Fibroblast of skin of right biceps (primary cell): Measurements from ENCODE around the gene NXPH4.
A peak's percentile ranks its signal among the peaks of the same experiment; 100 is the strongest.

Source experiments
- DNase-seq: peaks from one replicate; pipeline ENCODE4 v3.0.0-alpha.2; 2013

NXPH4 gene

DNA sequence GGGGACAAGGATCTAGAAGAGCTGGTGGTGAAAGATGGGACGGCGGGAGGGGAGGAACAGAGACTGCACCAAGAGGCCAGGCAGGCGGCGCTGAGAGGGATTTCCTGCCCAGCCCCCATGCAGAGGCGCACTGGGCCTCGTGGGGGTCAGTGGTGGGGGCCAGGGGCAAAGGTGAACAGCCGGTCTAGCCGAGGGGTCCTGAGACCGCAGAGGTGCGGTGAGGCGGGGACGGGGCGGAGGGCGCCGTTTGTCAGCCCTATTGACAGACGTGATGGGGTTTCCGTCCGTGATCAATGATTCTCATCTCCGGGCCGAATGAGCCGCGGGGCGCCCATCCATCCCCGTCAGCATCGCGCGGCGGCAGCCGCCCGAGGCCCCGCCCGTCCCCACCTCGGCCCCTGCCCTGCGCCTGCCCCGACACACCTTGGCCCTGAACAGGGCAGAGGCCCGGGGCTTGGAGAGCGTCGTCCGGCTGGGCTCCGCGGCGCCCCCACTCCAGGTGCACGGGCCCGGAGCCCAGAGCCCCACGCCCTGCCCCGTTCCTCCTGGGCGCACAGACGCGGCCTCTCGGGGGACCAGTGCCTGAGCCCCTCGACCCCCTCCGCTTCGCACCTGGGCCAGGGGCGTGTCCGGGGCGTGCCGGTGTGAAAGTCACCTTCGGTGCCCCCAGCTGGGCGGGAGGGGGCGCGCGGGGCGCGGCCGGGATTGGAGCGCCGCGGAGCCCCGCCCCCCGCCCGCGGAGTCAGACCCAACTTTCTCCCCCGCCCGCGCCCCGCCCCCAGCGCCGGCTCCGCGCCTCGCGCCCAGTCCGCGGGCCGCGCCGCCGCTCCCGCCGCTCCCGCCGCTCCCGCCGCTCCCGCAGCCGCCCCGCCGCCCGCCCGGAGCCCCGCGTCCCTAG lies at the start of gene NXPH4:
TSS of gene NXPH4 (plus strand) at position 781 of the 898 bp plus-strand sequence. CDS start 176 bp downstream, outside the sequence.
- no peak for DNase-seq

DNA sequence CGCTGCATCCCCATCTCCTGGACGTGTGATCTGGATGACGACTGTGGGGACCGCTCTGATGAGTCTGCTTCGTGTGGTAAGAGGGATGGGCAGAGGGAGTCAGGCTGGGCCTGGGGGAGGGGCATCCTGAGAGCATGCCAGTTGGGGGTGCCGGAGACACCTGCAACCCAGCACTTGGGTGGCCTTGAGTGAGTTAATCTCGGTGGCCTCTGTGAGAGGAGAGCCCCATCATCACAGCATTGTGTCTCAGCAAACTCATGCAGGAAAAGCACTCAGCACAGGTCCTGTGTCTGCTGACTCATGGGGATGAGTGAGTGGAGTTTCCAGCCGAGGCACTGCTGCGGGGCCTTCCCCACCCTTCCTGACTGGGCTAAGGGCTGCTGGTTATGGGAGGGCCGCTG lies 49.6 kb upstream of the NXPH4 start:
- peak; percentile 79 for DNase-seq

DNA sequence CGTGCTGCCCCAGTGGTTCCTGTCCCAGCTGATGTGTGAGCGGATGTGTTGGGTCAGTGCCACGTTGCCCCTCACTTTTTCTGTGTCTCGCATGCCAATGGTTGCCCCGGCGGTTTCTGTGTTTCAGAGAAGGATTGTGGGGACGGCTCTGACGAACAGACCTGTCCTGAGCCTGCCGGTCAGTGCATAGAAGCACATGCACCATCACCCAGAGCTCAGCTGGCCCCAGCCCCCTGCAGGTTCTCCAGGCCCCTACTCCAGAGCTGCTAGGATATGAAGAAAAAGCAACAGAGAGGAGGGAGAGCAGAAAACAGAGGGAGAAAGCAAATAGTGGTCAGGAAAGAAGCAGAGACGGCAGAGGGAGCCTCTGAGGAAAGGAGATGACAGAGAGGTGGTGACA lies 48.5 kb upstream of the NXPH4 start:
- no peak for DNase-seq

DNA sequence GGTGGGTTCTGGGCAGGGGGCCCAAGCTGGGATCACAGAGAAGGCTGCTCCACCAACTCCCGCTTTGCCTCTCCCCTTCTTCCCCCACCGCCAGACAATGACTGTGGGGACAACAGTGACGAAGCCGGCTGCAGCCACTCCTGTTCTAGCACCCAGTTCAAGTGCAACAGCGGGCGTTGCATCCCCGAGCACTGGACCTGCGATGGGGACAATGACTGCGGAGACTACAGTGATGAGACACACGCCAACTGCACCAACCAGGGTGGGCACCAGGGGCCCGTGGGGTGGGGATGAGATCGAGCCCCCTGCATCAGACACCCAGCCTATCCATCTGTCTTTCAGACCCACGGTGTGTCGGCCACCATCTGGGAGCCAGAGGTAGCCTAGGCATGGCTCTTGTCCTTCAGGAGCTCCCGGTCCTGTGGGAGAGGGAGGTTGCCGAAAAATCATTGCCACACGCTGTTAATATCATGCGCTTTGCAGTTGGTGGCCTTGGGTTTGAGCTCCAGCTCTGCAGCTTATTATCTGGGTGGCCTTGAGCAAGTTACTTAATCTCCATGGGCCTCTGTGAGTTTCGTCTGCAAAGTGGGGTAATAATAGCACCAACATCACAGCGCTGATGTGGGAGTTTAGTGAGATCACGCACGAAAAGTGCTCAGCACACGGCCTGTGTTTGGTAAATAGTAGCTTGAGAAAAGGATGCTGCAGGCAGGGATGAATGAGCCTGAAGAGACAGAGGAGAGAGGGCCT lies 47.4 kb upstream of the NXPH4 start:
- DNase-seq, result no peak

DNA sequence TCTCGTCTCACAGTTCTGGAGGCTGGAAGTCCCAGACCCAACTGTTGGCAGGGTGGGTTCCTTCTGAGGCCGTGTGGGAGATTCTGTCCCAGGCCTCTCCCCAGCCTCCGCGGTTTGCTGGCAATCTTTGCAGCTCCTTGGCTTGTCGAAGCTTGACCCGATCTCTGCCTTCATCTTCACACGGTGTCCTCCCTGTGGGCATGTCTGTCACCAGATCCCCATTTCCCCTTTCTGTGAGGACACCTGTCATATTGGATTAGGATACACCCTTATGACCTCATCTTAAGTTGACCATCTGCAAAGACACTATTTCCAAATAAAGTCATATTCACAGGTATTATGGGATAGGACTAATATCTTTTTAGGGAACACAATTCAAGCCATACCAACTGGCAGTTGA lies 46.6 kb upstream of the NXPH4 start:
- DNase-seq, result no peak

DNA sequence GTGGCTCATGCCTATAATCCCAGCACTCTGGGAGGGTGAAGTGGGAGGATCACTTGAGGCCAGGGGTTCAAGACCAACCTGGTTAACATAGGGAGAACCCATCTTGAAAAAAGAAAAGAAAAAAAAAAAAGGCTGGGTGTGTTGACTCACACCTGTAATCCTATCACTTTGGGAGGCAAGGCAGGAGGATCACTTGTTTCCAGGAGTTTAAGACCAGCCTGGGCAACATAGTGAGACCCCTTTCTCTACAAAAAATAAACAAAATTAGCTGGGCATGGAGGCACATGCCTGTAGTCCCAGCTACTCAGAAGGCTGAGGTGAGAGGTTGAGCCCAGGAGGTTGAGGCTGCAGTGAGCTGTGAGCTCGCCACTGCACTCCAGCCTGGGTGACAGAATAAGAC lies 46.2 kb upstream of the NXPH4 start:
- DNase-seq, result no peak

DNA sequence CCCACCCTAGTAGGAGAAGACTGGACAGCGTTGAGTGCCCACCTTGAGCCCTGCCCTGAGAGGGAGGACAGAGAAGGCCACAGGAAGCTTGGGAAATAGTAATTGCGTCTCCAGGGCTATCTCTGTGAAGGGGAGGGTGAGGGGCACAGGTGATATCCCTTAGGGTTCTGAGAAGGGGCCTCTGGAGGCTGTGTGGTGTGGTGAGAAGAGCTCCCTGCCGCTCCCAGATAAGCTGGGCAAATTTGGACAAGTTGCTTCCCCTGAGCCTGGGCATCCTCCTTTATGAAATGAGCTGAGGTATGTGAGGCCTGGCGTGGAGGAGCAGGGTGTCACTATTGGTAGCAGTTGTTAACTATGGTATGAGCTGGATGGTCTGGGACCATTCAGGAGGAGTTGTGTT lies 45.7 kb upstream of the NXPH4 start:
- DNase-seq, result no peak

DNA sequence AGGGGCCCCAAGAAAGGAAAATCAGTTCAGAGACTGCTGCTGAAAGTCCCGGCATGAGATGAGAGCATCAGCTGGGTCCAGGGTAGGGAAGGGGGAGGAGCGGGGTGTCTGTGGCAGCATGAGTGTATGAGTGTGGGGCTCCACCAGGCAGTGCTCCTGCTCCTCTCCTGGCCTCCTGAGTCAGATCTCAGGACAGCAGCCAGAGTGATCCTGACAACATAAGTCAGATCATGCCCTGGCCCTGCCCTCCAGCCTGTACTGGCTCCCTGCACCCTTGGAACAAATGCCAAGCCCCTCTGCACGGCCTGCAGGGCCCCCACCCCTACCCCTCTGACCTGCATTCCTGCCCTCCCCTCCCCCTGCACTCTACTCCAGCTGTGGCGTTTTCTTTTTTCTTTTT lies 44.9 kb upstream of the NXPH4 start:
- peak; percentile 74 for DNase-seq

DNA sequence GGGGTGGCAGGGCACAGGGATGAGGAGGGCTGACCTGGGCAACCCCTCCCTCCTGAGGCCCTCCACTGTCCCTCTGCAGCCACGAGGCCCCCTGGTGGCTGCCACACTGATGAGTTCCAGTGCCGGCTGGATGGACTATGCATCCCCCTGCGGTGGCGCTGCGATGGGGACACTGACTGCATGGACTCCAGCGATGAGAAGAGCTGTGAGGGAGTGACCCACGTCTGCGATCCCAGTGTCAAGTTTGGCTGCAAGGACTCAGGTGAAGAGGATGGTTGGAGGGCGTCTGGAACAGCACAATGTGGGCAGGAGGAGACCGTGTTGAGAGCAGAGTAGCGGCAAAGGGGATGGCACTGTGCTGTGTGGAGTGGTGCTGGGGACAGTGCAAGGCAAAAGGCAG lies 43.5 kb upstream of the NXPH4 start:
- DNase-seq, result peak; percentile 22

DNA sequence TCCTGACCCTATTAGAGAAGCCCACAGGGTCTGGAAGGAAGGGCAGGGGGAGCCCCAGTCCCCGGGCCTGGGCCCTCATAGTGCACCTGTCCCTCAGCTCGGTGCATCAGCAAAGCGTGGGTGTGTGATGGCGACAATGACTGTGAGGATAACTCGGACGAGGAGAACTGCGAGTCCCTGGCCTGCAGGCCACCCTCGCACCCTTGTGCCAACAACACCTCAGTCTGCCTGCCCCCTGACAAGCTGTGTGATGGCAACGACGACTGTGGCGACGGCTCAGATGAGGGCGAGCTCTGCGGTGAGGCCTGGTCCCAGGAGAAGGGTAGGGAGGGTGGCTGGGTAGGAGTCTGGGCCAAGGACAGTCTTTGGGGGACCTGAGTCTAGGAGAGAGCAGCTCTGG lies 42.9 kb upstream of the NXPH4 start:
- DNase-seq, result no peak

DNA sequence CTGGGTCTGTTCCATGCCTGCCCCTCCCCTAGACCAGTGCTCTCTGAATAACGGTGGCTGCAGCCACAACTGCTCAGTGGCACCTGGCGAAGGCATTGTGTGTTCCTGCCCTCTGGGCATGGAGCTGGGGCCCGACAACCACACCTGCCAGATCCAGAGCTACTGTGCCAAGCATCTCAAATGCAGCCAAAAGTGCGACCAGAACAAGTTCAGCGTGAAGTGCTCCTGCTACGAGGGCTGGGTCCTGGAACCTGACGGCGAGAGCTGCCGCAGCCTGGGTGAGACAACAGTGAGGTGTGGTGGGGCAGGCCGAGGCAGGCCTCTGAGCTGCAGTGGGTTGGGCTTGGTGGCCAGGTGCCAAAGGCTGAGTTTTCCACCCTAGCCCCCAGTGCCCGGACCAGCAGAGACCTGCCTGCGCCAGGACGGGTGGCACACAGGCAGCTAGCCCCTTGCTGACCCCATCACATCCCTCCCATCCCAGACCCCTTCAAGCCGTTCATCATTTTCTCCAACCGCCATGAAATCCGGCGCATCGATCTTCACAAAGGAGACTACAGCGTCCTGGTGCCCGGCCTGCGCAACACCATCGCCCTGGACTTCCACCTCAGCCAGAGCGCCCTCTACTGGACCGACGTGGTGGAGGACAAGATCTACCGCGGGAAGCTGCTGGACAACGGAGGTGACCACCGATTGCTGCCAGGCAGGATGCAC lies 41.0 kb upstream of the NXPH4 start:
- peak; percentile 59 for DNase-seq

DNA sequence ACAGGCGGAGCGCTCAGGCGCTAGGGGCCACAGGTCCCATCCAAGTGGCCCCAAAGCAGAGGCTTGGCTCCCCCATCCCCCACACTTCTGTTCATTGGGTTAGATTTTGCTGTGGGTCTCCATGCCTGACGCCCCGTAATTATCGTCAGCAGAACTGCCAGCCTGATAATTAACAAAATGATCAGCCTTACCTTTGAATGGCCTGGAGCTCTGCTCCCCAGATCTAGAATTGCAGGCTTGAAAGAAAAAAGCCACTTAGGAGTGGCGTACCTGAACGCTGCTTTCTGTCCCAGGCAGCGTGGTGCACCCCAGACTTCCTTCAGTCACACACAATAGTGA lies 40.5 kb upstream of the NXPH4 start:
- no peak for DNase-seq

DNA sequence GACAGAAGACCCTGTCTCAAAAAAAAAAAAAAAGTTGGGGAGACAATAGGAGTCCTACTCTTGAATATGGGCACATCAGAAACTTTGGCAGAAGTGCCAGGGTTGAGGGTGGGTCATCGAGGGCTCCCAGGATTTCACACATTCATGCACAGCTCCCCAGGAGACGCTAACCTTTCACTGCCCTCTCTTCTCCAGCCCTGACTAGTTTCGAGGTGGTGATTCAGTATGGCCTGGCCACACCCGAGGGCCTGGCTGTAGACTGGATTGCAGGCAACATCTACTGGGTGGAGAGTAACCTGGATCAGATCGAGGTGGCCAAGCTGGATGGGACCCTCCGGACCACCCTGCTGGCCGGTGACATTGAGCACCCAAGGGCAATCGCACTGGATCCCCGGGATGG lies 39.7 kb upstream of the NXPH4 start:
- DNase-seq, result no peak

DNA sequence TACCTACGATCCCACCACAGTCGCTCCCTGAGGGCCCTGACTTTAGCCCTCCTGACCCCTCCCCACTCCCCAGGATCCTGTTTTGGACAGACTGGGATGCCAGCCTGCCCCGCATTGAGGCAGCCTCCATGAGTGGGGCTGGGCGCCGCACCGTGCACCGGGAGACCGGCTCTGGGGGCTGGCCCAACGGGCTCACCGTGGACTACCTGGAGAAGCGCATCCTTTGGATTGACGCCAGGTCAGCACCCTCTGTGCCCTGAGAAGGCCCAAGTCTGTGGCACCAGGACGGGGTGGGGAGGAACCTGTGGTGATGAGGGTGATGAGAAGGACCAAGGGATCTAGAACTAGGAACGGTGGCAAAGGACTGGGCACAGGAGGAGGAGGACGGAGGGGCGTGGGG lies 39.2 kb upstream of the NXPH4 start:
- DNase-seq, result no peak

DNA sequence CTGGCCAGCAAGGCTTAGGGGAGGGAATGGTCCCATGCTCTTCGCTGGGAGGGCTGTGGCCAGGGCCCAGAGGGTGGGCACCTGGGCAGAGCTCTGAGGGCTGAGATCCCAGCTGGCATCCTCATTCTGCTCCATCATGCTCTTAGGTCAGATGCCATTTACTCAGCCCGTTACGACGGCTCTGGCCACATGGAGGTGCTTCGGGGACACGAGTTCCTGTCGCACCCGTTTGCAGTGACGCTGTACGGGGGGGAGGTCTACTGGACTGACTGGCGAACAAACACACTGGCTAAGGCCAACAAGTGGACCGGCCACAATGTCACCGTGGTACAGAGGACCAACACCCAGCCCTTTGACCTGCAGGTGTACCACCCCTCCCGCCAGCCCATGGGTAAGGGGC lies 38.4 kb upstream of the NXPH4 start:
- DNase-seq, result no peak

DNA sequence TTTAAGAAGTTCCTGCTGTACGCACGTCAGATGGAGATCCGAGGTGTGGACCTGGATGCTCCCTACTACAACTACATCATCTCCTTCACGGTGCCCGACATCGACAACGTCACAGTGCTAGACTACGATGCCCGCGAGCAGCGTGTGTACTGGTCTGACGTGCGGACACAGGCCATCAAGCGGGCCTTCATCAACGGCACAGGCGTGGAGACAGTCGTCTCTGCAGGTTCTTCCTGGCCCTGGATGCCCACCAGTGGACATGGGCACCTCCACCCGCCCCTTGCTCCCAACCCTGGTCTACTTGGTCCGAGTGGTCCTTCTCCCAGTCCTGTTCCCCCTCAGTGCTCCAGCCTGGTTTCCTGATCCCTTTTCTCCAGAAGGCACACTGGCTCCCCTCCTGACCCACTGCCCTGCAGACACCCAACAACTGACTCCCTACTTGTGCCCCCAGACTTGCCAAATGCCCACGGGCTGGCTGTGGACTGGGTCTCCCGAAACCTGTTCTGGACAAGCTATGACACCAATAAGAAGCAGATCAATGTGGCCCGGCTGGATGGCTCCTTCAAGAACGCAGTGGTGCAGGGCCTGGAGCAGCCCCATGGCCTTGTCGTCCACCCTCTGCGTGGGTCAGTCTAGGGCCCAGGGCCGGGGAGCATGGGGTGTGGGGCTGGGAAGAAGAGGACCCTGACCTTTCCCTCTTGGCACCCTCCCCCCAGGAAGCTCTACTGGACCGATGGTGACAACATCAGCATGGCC lies 37.1 kb upstream of the NXPH4 start:
- no peak for DNase-seq

DNA sequence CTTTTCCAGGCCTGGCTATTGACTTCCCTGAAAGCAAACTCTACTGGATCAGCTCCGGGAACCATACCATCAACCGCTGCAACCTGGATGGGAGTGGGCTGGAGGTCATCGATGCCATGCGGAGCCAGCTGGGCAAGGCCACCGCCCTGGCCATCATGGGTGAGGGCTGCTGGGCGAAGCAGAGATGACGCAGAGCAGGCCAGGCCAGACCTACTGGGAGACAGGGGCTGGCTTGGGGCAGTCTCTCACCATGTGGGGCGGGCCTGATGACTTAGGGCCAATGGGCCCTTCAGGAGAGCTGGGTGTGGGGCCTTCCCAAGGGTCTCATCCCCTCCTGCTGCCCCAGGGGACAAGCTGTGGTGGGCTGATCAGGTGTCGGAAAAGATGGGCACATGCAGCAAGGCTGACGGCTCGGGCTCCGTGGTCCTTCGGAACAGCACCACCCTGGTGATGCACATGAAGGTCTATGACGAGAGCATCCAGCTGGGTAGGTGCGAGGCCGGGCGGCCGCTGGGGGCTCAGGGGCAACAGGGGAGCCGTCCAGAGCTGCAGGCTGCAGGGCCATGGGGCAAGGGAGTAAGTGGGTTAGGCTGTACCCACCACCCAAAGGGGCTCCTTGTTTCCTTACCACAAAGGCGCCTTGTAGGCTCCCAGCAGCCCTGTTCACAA lies 36.1 kb upstream of the NXPH4 start:
- no peak for DNase-seq

DNA sequence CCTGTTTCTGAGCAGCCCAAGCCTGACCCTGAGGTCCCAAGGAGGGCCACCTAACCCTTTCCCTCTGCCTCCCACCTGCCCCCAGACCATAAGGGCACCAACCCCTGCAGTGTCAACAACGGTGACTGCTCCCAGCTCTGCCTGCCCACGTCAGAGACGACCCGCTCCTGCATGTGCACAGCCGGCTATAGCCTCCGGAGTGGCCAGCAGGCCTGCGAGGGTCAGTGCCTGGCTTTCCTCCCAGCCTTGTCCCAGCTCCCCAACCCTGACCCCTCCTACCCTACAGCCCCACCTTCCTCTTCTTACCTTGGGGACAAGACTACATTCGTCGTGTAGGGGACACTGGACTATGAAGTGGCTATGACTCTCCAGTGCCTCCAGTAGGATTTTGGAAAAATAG lies 35.5 kb upstream of the NXPH4 start:
- no peak for DNase-seq

DNA sequence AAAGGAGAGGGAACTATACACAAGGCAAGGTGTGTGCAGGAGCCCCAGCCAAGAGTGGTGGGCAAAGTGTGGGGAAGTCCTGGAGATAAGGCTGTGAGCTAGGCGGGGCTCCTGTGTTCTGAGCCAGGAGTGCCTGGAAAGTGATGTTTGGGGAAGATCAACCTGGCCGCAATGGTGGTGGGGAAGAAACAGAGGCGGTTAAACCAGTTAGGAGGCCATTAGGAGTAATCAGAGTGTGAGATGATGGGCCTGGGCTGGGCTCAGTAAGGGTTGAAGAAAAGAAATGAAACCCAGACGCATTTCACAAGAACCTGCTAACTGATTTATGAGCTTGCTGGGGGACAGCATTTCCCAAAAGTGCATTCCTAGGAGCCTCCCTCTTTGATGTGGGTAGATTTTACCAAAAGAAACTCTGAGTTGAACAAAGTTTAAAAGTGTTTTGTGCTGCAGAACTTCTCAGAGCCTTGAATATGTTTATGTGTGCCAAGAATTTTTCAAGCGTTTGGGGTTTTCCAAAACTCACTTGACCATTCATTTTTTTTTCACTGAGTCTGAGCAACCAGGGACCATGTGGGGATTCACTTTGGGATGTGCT lies 34.9 kb upstream of the NXPH4 start:
- DNase-seq, result peak; percentile 40

DNA sequence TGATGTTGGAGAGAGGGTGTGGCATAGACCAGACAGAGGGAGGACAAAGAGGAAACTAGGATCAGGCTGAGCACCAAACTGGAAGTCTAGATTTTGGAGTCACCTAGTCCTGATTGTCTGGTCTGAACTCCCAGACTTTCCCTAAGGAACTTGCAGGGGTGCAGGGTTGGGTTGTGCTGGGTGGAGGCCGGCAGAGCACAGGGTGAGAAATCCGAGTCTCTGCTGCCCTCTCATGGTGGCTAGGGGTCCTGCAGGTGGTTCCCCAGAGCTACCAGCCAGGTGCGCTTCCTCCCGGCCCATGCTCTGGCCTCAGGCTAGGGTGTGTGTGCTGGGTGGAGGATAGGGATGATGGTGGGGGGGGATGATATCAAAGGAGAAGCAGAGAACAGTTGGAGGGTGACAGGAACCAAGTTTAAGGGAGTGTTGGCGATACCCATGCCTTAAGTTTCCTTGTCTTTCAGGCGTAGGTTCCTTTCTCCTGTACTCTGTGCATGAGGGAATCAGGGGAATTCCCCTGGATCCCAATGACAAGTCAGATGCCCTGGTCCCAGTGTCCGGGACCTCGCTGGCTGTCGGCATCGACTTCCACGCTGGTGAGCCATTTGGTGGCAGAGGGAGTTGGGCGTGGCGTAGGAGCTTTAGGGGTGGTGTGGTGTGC lies 33.5 kb upstream of the NXPH4 start:
- peak; percentile 67 for DNase-seq

DNA sequence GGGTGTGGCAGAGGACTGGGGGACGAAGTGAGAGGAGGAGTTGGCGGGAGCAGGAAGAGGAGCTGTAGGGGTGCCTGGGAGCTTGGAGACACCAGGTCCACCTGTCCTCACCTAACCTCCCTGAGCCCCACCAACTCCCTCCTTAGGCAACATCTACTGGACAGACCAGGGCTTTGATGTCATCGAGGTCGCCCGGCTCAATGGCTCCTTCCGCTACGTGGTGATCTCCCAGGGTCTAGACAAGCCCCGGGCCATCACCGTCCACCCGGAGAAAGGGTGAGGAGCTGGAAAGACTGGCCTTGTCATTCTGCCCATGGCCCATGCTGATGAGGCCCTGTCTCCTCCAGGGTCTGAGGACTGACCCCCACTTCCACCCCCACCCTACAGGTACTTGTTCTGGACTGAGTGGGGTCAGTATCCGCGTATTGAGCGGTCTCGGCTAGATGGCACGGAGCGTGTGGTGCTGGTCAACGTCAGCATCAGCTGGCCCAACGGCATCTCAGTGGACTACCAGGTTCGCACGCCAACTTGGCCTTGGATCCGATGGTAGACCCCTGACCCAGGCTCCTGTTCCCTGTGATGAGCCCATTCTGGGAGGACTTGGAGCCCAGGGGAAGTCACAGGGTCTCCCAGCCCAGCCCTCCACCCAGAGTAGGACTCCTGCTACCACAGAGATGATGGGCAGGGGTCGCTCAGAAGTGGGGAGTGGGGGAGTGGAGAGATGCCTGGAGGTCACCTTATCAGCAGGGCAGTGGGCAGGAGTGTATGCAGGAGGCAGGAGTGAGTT lies 32.5 kb upstream of the NXPH4 start:
- DNase-seq, result no peak
